OCI-LY7 (cell line): Measurements from ENCODE around the gene SUOX.

Experiments
- CTCF ChIP-seq: fragments of 200-600 bp; sonication (generic); conservative IDR thresholded peaks from 2 replicates; pipeline ENCODE4 v1.5.1; 2014; ENCODE audit warnings: mild to moderate bottlenecking, antibody characterized with exemption, low read length, moderate library complexity, mixed read lengths
- EZH2phosphoT487 ChIP-seq: fragments of 200-600 bp; sonication (generic); IDR thresholded peaks from 2 replicates; pipeline ENCODE4 v1.6.1; 2018; ENCODE audit warnings: low read depth, borderline replicate concordance, mild to moderate bottlenecking, mixed run types, antibody characterized with exemption, low read length, moderate library complexity, mixed read lengths

GRCh38 chr12:55996715-55997534 lies at the start of gene SUOX:
- TF ChIP-seq CTCF (no peak), EZH2phosphoT487 (no peak)
